ENCODE results near the gene HOXA1.

HOXA1 gene

GRCh38 chr7:27101171-27101956, 5.6 kb upstream of the HOXA1 start:
- TF ChIP-seq REST (IDR thresholded peaks at IDR 0.05; ENCODE audit: insufficient read depth in 1 of 2, low read depth in 2 of 2, low read length in 2 of 2) (no peak), SIN3A (IDR thresholded peaks at IDR 0.05; ENCODE audit: borderline replicate concordance, insufficient read depth, low read length) (no peak), POLR2AphosphoS5 (IDR thresholded peaks at IDR 0.05; ENCODE audit: low read depth, low read length) (no peak), FOXP2 (optimal IDR thresholded peaks at IDR 0.05; ENCODE audit: borderline replicate concordance, extremely low read depth, extremely low read length, insufficient read depth) (no peak), TAF1 (IDR thresholded peaks at IDR 0.05; ENCODE audit: borderline replicate concordance, insufficient read depth, low read length) (no peak)

GRCh38 chr7:27100694-27101170, 4.9 kb upstream of the HOXA1 start:
- TF ChIP-seq TAF1 (IDR thresholded peaks at IDR 0.05; ENCODE audit: borderline replicate concordance, insufficient read depth, low read length) = no peak
- TF ChIP-seq REST (IDR thresholded peaks at IDR 0.05; ENCODE audit: insufficient read depth in 1 of 2, low read depth in 2 of 2, low read length in 2 of 2) = no peak
- no peak for TF ChIP-seq POLR2AphosphoS5 (IDR thresholded peaks at IDR 0.05; ENCODE audit: low read depth, low read length)
- TF ChIP-seq FOXP2 (optimal IDR thresholded peaks at IDR 0.05; ENCODE audit: borderline replicate concordance, extremely low read depth, extremely low read length, insufficient read depth) = no peak
- no peak for TF ChIP-seq SIN3A (IDR thresholded peaks at IDR 0.05; ENCODE audit: borderline replicate concordance, insufficient read depth, low read length)

- TF ChIP-seq FOXP2 (optimal IDR thresholded peaks at IDR 0.05; ENCODE audit: borderline replicate concordance, extremely low read depth, extremely low read length, insufficient read depth) (no peak), TAF1 (IDR thresholded peaks at IDR 0.05; ENCODE audit: borderline replicate concordance, insufficient read depth, low read length) (no peak), SIN3A (IDR thresholded peaks at IDR 0.05; ENCODE audit: borderline replicate concordance, insufficient read depth, low read length) (no peak), POLR2AphosphoS5 (IDR thresholded peaks at IDR 0.05; ENCODE audit: low read depth, low read length) (no peak), REST (IDR thresholded peaks at IDR 0.05; ENCODE audit: insufficient read depth in 1 of 2, low read depth in 2 of 2, low read length in 2 of 2) (no peak)
These were observed 3.9 kb upstream of the HOXA1 start for GRCh38 chr7:27099453-27100370.

- TF ChIP-seq SIN3A (IDR thresholded peaks at IDR 0.05; ENCODE audit: borderline replicate concordance, insufficient read depth, low read length) = no peak
- TF ChIP-seq POLR2AphosphoS5 (IDR thresholded peaks at IDR 0.05; ENCODE audit: low read depth, low read length) = no peak
- no peak for TF ChIP-seq REST (IDR thresholded peaks at IDR 0.05; ENCODE audit: insufficient read depth in 1 of 2, low read depth in 2 of 2, low read length in 2 of 2)
These were observed 3.0 kb upstream of the HOXA1 start for GRCh38 chr7:27098578-27099451.
